Right cardiac atrium (tissue), 5 donors: ENCODE measurements around the gene DIP2C. TPM values are rescaled to one million over a fixed set of nuclear protein-coding genes. Genes with fewer than 3 reads are reported as not detected.

Source experiments
- ATAC-seq, 2 donors: fragments of 200-7000 bp; cut with Tn5 transposase; one replicate each; pipeline versions ENCODE4 v1.8.0 to v1.9.1; 2020; ENCODE audit warnings: moderate library complexity in 2 of 2, mild to moderate bottlenecking in 1 of 2
- DNase-seq, 3 donors: peaks; one replicate each; pipeline ENCODE4 v3.0.0-alpha.2; 2020
- H3K27ac ChIP-seq: one replicate; pipeline ENCODE4 v1.5.1; 2013; ENCODE audit warnings: mild to moderate bottlenecking, low read length, control low read depth, moderate library complexity
- H3K27me3 ChIP-seq: one replicate; pipeline ENCODE4 v1.6.1; 2013; ENCODE audit not compliant: control insufficient read depth, insufficient read depth
- H3K4me1 ChIP-seq: one replicate; pipeline ENCODE4 v1.6.1; 2013; ENCODE audit warnings: low read length; ENCODE audit not compliant: control insufficient read depth, insufficient read depth
- H3K4me3 ChIP-seq: one replicate; pipeline ENCODE4 v1.5.1; 2013; ENCODE audit warnings: low read length, control low read depth
- H3K9me3 ChIP-seq: one replicate; pipeline ENCODE4 v1.6.1; 2013; ENCODE audit warnings: low read length; ENCODE audit not compliant: control insufficient read depth
- WGBS: extraction: QIAGEN DNeasy Blood & Tissue Kit; methylation state at CpG from one replicate; pipeline ENCODE4 v1.1.7; 2013; 5-methylcytosine and 5-hydroxymethylcytosine counted together
- intact Hi-C, 4 donors: fragments of 100-400 bp; cut with DNase I; formaldehyde crosslinking; loops; one replicate each; pipeline versions ENCODE4 v1.11.0 to v1.14.0; 2022 to 2023
- polyA plus RNA-seq: library from polyadenylated mRNA; stranded (reverse); fragments of 200-250 nt; gene quantifications from one replicate; pipeline ENCODE4 v1.2.3, GENCODE V29; 2013
- total RNA-seq, 4 donors: library from RNA; stranded (reverse); fragmentation: NEBNext Ultra II Directional; extraction: Animal tissue kit (Norgen Biotek cat#: 25700); gene quantifications; one replicate each; pipeline ENCODE4 v1.2.1, GENCODE V29; 2021
- donor health status: healthy with polysubstance abuse.
- donor health status: DM: no; HTN: yes; CAD: no.
- donor health status: DM: no; HTN: no; CAD: no.
- donor health status: DM: no; HTN: yes; CAD: no; lungs with severe emphysema.
- donor health status: DM: yes; HTN: yes; CAD: no.

DIP2C gene
- total and polyA plus RNA-seq, 5 donors: 7.9 to 31.5 (median 25.5) TPM

DNA sequence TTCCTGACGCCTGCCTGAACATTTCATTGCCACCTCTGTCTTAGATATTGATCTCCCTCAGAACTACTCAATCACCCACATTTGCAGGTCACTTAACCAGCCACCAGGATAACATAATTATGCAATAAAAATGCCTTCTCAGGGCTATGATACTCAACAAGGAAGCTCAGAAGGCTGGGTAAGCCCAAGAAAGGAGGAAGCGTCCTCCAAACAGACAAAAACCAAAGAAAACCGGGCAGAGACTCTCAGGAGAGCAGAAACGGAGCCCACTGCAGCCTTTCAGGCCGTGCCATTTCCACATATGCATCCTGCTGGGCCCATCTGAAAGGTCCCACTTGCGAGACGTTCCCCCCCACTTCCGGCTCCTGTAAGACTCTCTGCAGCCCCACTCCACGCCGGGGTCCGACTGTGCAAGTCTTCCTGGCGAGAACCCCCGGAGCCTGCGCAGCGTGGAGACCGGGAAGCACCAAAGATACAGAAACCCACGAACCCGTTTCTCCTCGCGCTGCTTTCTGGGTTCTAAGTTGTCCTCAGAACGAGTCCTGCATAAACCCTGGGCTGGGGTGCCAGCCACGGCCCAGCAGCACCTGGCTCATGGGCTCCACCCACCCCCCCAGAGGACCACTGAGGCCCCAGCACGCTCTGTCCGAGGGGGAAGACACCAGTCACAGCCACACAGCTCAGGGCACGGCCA is 83.7 kb downstream of the DIP2C start:
- H3K27me3 ChIP-seq: no peaks in the 10 kb centered on the region
- intact Hi-C loops: no loop called here
- H3K27ac ChIP-seq: no peak overlapping the region
- peaks cover 13% of the 10 kb centered on the region for H3K4me1 ChIP-seq
- no peak for DNase-seq
- 93% methylated on average over 25 of the region's 25 CpGs for WGBS
- no peak for ATAC-seq
- no peaks in the 10 kb centered on the region for H3K9me3 ChIP-seq
- no peak overlapping the region for H3K4me3 ChIP-seq

DNA sequence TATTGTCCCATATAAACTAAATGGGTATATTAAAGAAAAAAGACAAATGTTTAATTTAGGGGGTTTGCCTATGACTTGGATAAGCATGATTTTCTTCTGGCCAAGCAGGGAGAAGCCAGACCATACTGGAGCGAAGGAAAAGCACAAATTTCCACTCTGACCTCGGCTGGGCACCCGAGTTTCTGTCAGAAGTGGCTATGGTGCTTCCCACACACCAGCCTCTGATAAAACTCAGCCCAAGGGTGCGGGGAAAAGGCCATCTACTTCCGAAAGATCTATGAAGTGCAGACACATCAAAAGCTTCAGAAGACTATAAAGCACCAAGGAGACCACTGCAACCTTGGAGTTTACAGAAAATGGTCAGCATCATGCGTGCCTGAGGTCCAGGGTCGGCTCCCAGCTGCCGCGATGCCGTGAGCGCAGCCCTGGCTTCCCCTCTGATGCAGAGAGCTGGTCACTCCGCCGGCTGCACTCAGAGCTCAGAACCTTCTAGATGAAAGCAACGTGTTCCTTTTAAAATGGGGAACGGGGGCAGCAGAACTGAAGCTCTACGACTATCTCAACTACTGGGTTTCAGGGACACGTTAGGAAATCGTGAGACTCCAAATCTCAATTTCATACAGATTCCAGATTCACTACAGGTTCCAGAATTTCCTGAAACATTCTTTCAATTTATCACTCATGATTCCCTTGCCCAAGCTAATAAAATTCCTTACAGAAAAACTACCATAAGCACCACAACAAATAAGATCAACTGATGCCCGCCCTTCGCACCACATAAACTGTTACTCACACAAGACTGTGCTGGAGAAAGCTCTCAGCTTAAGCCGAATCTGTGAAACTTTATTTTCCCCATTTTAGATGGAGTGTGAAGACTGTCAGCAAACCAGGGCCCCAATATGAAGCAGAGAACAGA is 84.5 kb downstream of the DIP2C start:
- WGBS: 75% methylated on average over 21 of the region's 21 CpGs
- H3K9me3 ChIP-seq: no peaks in the 10 kb centered on the region
- H3K27ac ChIP-seq: no peak overlapping the region
- no peaks in the 10 kb centered on the region for H3K27me3 ChIP-seq
- intact Hi-C loops: no loop called here
- no peak overlapping the region for H3K4me3 ChIP-seq
- H3K4me1 ChIP-seq: peaks cover 10% of the 10 kb centered on the region
- no peak for DNase-seq
- ATAC-seq: no peak

DNA sequence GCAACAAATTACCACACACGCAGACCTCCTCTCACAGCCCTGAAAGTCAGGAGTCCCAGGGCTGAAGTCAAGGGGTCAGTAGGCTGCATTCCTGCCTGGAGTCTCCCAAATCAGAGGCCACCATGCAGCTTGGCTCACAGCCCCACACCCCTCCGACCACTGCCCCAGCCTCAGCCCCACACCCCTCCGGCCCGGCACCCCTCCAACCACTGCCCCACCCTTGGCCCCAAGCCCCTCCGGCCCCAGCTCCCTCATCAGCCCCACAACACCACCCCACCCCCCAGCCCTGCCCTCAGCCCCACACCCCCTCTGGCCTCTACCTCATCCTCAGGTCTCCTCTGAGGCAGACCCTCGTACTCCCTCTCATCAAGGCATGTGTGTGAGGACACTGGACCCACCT is 85.7 kb downstream of the DIP2C start:
- DNase-seq: no peak
- no peak for ATAC-seq
- H3K27me3 ChIP-seq: no peaks in the 10 kb centered on the region
- peaks cover 9% of the 10 kb centered on the region for H3K4me1 ChIP-seq
- H3K9me3 ChIP-seq: no peaks in the 10 kb centered on the region
- H3K4me3 ChIP-seq: no peak overlapping the region
- 75% methylated on average over 6 of the region's 6 CpGs for WGBS
- H3K27ac ChIP-seq: no peak overlapping the region
- intact Hi-C loops: no loop called here

DNA sequence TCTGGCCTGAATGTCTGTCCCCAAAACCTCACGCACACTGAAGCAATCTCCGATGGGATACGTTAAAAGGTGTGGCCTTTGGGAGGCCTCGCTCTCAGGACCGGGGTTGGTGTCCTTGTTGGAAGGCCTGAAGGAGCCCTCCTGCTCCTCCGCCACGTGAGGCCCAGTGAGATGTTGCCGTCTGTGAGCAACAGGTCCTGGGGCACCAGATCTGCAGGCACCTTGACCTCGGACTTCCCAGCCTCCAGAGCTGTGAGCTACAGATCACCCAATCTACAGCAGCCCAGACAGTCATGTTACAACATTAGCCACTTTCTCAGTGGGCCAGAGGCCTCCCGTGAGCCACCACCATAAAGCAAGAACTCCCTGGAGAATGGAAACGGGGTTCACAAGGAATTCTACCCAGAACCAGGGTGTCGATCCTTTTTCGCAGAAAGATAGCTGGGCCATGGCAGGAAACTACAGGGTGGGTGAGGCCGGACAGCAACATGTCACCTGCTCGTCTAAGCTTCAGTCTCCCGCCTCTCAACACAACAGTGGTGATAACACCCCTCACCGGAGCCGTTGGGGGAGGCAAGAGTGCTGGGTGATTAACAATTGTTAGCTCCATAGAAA is 87.0 kb downstream of the DIP2C start:
- Histone ChIP-seq H3K4me3 (no peak overlapping the region), H3K9me3 (no peaks in the 10 kb centered on the region), H3K27ac (no peak overlapping the region), H3K4me1 (peaks cover 9% of the 10 kb centered on the region), H3K27me3 (no peaks in the 10 kb centered on the region)
- no peak for DNase-seq
- 86% methylated on average over 18 of the region's 18 CpGs for WGBS
- ATAC-seq: no peak
- intact Hi-C loops: no loop called here

DNA sequence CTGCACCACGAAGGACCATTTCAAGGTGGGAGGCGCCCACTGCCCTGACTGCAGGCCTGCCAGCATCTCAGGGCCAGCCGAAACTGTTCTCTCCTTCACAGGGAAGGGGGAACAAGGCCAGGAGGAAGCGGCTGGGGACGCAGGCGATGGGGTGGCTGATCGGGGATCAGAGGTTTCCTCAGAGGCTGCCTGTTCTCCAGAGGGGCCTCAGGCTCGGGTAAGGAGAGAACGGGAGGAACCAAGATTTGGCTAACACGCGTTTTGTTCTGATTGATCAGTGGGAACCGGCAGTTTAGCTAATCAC is 87.9 kb downstream of the DIP2C start:
- 52% methylated on average over 12 of the region's 12 CpGs for WGBS
- Histone ChIP-seq H3K27ac (no peak overlapping the region), H3K9me3 (no peaks in the 10 kb centered on the region), H3K4me3 (no peak overlapping the region), H3K27me3 (no peaks in the 10 kb centered on the region), H3K4me1 (peaks cover 9% of the 10 kb centered on the region)
- ATAC-seq (no peak), DNase-seq (no peak)
- intact Hi-C loops: no loop called here

GRCh38 chr10:600876-601659 is 88.4 kb downstream of the DIP2C start:
- 75% methylated on average over 11 of the region's 11 CpGs for WGBS
- no peaks in the 10 kb centered on the region for H3K27me3 ChIP-seq
- DNase-seq (no peak), ATAC-seq (no peak)
- no peak overlapping the region for H3K27ac ChIP-seq
- H3K9me3 ChIP-seq: no peaks in the 10 kb centered on the region
- intact Hi-C loops: no loop called here
- no peak overlapping the region for H3K4me3 ChIP-seq
- peaks cover 9% of the 10 kb centered on the region for H3K4me1 ChIP-seq

DNA sequence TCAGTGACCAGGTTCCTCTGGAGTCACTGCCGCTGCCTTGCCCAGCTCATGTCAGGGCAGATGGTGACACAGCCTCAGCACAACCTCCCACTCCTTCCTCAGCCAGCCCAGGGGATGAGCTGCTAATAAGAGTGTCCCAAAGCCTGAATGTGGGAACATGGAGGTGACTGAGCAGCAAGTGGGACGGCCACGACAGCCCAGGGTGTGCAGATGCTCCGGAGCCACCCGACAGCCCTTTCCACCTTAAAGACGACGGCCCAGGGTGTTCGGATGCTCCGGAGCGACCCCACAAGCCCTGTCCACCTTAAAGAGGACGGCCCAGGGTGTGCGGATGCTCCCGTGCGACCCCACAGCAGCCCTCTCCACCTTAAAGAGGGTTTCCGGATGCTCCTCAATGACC is 89.2 kb downstream of the DIP2C start:
- Histone ChIP-seq H3K9me3 (no peaks in the 10 kb centered on the region), H3K4me3 (no peak overlapping the region), H3K27ac (no peak overlapping the region), H3K4me1 (peaks cover 9% of the 10 kb centered on the region), H3K27me3 (no peaks in the 10 kb centered on the region)
- no peak for DNase-seq
- peak in 1 of 2 donors; percentile 25 for ATAC-seq
- WGBS: 95% methylated on average over 15 of the region's 15 CpGs
- intact Hi-C loops: no loop called here

DNA sequence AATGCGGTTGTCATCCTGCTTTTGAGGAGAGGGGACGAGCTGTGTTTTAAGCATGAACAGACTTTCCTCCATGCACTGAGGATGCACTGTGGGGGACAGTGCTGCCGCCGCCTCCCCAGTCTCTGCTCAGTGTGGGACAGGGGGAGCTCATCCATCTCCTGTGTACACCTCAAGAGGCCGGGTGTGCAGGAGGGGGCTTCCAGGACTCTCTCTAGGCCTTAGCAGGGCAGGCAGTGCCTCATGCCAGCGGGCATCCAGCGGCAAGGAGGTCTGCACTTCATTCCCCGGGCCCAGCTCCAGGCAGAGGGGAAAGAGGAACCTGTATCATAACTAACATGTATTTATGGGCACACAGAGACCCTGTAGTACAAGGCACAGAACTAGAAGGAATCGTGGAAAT is 89.7 kb downstream of the DIP2C start:
- Histone ChIP-seq H3K27me3 (no peaks in the 10 kb centered on the region), H3K9me3 (no peaks in the 10 kb centered on the region), H3K27ac (no peak overlapping the region), H3K4me1 (peaks cover 6% of the 10 kb centered on the region), H3K4me3 (no peak overlapping the region)
- no peak for ATAC-seq
- DNase-seq: no peak
- 95% methylated on average over 9 of the region's 9 CpGs for WGBS
- intact Hi-C loops: loop anchor here in 1 of 4 donors (10.0 kb wide), 1 partner anchor 185 kb away; no protein-coding TSS in a partner anchor

DNA sequence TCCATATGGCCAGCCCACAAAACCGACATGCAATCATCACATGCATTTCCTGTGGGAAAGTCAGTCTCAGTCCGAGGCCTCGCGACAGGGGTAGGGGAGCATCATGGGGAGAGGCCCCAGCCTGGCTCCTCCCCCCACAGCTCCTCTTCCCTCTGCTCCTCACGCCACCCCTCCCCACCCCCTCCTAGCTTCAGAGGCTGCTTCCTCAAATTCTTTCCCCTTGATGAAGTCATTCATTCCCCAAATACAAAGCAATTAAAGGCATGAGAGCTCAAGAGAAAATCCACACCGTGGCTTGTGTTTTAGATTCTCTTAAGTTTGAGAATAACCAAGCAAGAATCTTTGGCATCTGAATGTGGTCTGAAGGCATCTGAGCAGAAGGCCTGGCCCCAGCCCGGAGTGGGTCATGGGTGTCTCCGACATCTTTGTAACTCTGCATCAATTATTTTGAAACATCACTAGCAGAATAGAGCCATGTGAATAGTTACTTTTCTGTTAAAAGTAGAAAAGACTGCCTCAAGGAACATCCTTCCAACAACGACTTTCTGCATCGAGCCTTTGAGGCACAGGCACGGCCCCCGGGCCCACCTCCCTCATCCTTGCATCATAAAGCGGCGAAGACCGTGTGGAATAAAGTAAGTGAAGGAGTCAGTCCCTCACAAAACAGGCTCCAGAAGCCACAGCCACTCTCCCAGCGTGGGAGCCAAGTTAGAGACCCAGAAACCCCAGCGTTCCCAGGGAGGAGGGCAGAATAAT is 90.9 kb downstream of the DIP2C start:
- 68% methylated on average over 17 of the region's 17 CpGs for WGBS
- DNase-seq: no peak
- no peaks in the 10 kb centered on the region for H3K27me3 ChIP-seq
- intact Hi-C loops: loop anchor here in 1 of 4 donors (10.0 kb wide), 1 partner anchor 186 kb away; no protein-coding TSS in a partner anchor
- no peak overlapping the region for H3K4me3 ChIP-seq
- H3K4me1 ChIP-seq: peaks cover 6% of the 10 kb centered on the region
- H3K9me3 ChIP-seq: no peaks in the 10 kb centered on the region
- ATAC-seq: no peak
- H3K27ac ChIP-seq: no peak overlapping the region

- H3K27ac ChIP-seq: no peak overlapping the region
- no peaks in the 10 kb centered on the region for H3K9me3 ChIP-seq
- WGBS: 94% methylated on average over 17 of the region's 17 CpGs
- no peak overlapping the region for H3K4me3 ChIP-seq
- H3K4me1 ChIP-seq: peaks cover 8% of the 10 kb centered on the region
- intact Hi-C loops: loop anchor here in 1 of 4 donors (10.0 kb wide), 1 partner anchor 187 kb away; no protein-coding TSS in a partner anchor
- DNase-seq: no peak
- no peaks in the 10 kb centered on the region for H3K27me3 ChIP-seq
- ATAC-seq: no peak
These were observed 91.5 kb downstream of the DIP2C start for GRCh38 chr10:597976-598375.
